Osteocyte (in vitro differentiated cells): ENCODE measurements around the gene UGCG. TPM values are rescaled to one million over a fixed set of nuclear protein-coding genes. Genes with fewer than 3 reads are reported as not detected.

Experiments used
- DNase-seq: peaks from one replicate; pipeline ENCODE4 v3.0.0; 2021; ENCODE audit warnings: mixed read lengths; ENCODE audit not compliant: unreplicated experiment; ENCODE audit errors: extremely low spot score
- H3K27ac Mint-ChIP-seq: one replicate; pipeline ENCODE4 v1.8.0; 2021; ENCODE audit warnings: mild to moderate bottlenecking, mixed read lengths; ENCODE audit not compliant: unreplicated experiment
- H3K27me3 Mint-ChIP-seq: one replicate; pipeline ENCODE4 v1.8.0; 2021; ENCODE audit warnings: mixed read lengths; ENCODE audit not compliant: unreplicated experiment
- H3K36me3 Mint-ChIP-seq: one replicate; pipeline ENCODE4 v1.8.0; 2021; ENCODE audit warnings: mixed read lengths; ENCODE audit not compliant: unreplicated experiment
- H3K4me1 Mint-ChIP-seq: one replicate; pipeline ENCODE4 v1.8.0; 2021; ENCODE audit warnings: mixed read lengths; ENCODE audit not compliant: unreplicated experiment
- H3K4me3 Mint-ChIP-seq: one replicate; pipeline ENCODE4 v1.8.0; 2021; ENCODE audit warnings: mild to moderate bottlenecking, moderate library complexity, mixed read lengths; ENCODE audit not compliant: unreplicated experiment
- H3K9me3 Mint-ChIP-seq: one replicate; pipeline ENCODE4 v1.8.0; 2021; ENCODE audit warnings: mixed read lengths; ENCODE audit not compliant: unreplicated experiment
- long read RNA-seq: library from polyadenylated mRNA; unstranded; transcript quantifications from one replicate; pipeline ENCODE4 v2.0.0, GENCODE V29; 2021
- total RNA-seq: library from RNA; stranded (reverse); gene quantifications from 2 replicates; pipeline ENCODE4 v1.2.1, GENCODE V29; 2021
- TF ChIP-seq, protein P1 (sequence below): fragments of 200-600 bp; sonication (generic); IDR thresholded peaks from 2 replicates; pipeline ENCODE4 v1.5.0; 2021; ENCODE audit warnings: antibody characterized with exemption, mild to moderate bottlenecking, moderate library complexity

The UGCG gene
- total RNA-seq: 70.4 and 79.2 TPM in 2 replicates
- long read RNA-seq, full-length matches to known transcripts: 112 of 143 reads
- long read RNA-seq, partial matches to known transcripts: 8 of 143 reads
- long read RNA-seq, other reads (novel, unspliced or antisense): 23 of 143 reads

- Mint-ChIP-seq H3K27me3 (no peaks in the 10 kb centered on the region), H3K4me3 (peak within 1 kb of the TSS; percentile 87), H3K36me3 (no peaks in the 10 kb centered on the region), H3K4me1 (peaks cover 19% of the 10 kb centered on the region), H3K9me3 (no peaks in the 10 kb centered on the region), H3K27ac (peak within 1 kb of the TSS; percentile 93)
- peak; percentile 97 for DNase-seq
- TF ChIP-seq, protein P1, sequence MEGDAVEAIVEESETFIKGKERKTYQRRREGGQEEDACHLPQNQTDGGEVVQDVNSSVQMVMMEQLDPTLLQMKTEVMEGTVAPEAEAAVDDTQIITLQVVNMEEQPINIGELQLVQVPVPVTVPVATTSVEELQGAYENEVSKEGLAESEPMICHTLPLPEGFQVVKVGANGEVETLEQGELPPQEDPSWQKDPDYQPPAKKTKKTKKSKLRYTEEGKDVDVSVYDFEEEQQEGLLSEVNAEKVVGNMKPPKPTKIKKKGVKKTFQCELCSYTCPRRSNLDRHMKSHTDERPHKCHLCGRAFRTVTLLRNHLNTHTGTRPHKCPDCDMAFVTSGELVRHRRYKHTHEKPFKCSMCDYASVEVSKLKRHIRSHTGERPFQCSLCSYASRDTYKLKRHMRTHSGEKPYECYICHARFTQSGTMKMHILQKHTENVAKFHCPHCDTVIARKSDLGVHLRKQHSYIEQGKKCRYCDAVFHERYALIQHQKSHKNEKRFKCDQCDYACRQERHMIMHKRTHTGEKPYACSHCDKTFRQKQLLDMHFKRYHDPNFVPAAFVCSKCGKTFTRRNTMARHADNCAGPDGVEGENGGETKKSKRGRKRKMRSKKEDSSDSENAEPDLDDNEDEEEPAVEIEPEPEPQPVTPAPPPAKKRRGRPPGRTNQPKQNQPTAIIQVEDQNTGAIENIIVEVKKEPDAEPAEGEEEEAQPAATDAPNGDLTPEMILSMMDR: no peak
These were observed at the start of gene UGCG for GRCh38 chr9:111895996-111896941. UGCG (plus strand) TSS chr9:111896814; CDS start chr9:111897216, 402 bp downstream.

GRCh38 chr9:111851553-111851952 lies 45.1 kb upstream of the UGCG start:
- H3K4me3 Mint-ChIP-seq: no peak overlapping the region
- no peaks in the 10 kb centered on the region for H3K9me3 Mint-ChIP-seq
- no peaks in the 10 kb centered on the region for H3K36me3 Mint-ChIP-seq
- H3K27me3 Mint-ChIP-seq: no peaks in the 10 kb centered on the region
- H3K27ac Mint-ChIP-seq: no peak overlapping the region
- peaks cover 25% of the 10 kb centered on the region for H3K4me1 Mint-ChIP-seq
- TF ChIP-seq, protein P1: no peak
- no peak for DNase-seq

GRCh38 chr9:111852291-111852690 lies 44.3 kb upstream of the UGCG start:
- H3K36me3 Mint-ChIP-seq: no peaks in the 10 kb centered on the region
- no peak overlapping the region for H3K27ac Mint-ChIP-seq
- DNase-seq: no peak
- H3K4me1 Mint-ChIP-seq: peaks cover 25% of the 10 kb centered on the region
- H3K9me3 Mint-ChIP-seq: no peaks in the 10 kb centered on the region
- TF ChIP-seq, protein P1: no peak
- H3K27me3 Mint-ChIP-seq: no peaks in the 10 kb centered on the region
- H3K4me3 Mint-ChIP-seq: no peak overlapping the region

DNA sequence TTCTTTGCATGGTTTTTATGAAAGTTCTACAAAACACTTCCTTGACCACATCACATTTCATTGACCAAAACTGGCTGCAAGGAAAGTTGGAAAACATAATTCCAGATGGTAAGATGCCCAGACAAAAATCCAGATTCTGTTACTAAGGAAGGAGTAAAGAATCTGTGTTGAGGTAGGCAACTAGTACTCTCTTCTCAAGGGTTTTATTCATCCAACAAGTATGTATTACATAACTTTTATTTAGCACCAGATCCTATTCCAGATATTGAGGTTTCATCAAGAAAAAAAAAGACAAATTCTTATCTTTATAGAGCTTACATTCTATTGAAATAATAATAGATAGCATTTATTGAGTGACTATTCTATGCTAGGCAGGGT lies 43.2 kb upstream of the UGCG start:
- Mint-ChIP-seq H3K4me1 (peaks cover 25% of the 10 kb centered on the region), H3K27me3 (no peaks in the 10 kb centered on the region), H3K4me3 (no peak overlapping the region), H3K9me3 (no peaks in the 10 kb centered on the region), H3K27ac (no peak overlapping the region), H3K36me3 (no peaks in the 10 kb centered on the region)
- DNase-seq: no peak
- TF ChIP-seq, protein P1: no peak

- no peak for DNase-seq
- no peak overlapping the region for H3K27ac Mint-ChIP-seq
- TF ChIP-seq, protein P1: no peak
- no peaks in the 10 kb centered on the region for H3K36me3 Mint-ChIP-seq
- no peaks in the 10 kb centered on the region for H3K27me3 Mint-ChIP-seq
- peaks cover 17% of the 10 kb centered on the region for H3K4me1 Mint-ChIP-seq
- no peaks in the 10 kb centered on the region for H3K9me3 Mint-ChIP-seq
- H3K4me3 Mint-ChIP-seq: no peak overlapping the region
These were observed 41.8 kb upstream of the UGCG start for GRCh38 chr9:111854799-111855198.
